Suppressor macrophage (primary cell): ENCODE measurements around the gene SLC26A2.
"Not testable (repeated sequence)": the region's sequence is repeated elsewhere in the genome, so short reads cannot be mapped to it uniquely, and the experiment has no call there.

Experiments
- DNase-seq, 4 experiments: peaks; one replicate each; pipeline ENCODE4 v3.0.0-alpha.2; 2020 to 2022

SLC26A2 gene

GRCh38 chr5:150006318-150006717, 45.8 kb downstream of the SLC26A2 start:
- DNase-seq, result no peak

GRCh38 chr5:150007050-150007449, 46.5 kb downstream of the SLC26A2 start:
- DNase-seq, result no peak

- DNase-seq, result peak in 2 of 4 experiments; percentile 9 to 20
Measured at GRCh38 chr5:150009671-150010387, 49.3 kb downstream of the SLC26A2 start.

GRCh38 chr5:150013931-150014330, 53.4 kb downstream of the SLC26A2 start:
- DNase-seq, result no peak

- DNase-seq, result no peak
Measured at GRCh38 chr5:150014456-150014855, 53.9 kb downstream of the SLC26A2 start.

GRCh38 chr5:150015415-150015814, 54.9 kb downstream of the SLC26A2 start:
- DNase-seq, result no peak

GRCh38 chr5:150016537-150016936, 56.0 kb downstream of the SLC26A2 start:
- no peak for DNase-seq

GRCh38 chr5:150017226-150018005, 56.9 kb downstream of the SLC26A2 start:
- DNase-seq, result no peak

- no peak for DNase-seq
Measured at GRCh38 chr5:150020249-150020648, 59.7 kb downstream of the SLC26A2 start.

GRCh38 chr5:150021491-150022157, 61.1 kb downstream of the SLC26A2 start:
- no peak for DNase-seq

- peak in 3 of 4 experiments; percentile 9 to 32 (median 26) for DNase-seq
Measured at GRCh38 chr5:150022158-150022531, 61.6 kb downstream of the SLC26A2 start.

- DNase-seq, result no peak
Measured at GRCh38 chr5:150022681-150023080, 62.1 kb downstream of the SLC26A2 start.

GRCh38 chr5:150023136-150023535, 62.6 kb downstream of the SLC26A2 start:
- DNase-seq, result peak in 2 of 4 experiments; percentile 19 to 32

GRCh38 chr5:150024346-150024984, 63.9 kb downstream of the SLC26A2 start:
- peak in 3 of 4 experiments; percentile 16 to 31 (median 20) for DNase-seq

- no peak for DNase-seq
Measured at GRCh38 chr5:150026682-150027172, 66.2 kb downstream of the SLC26A2 start.

GRCh38 chr5:150028047-150028446, 67.5 kb downstream of the SLC26A2 start:
- not testable (repeated sequence) for DNase-seq

- DNase-seq, result no peak
Measured at GRCh38 chr5:150033334-150033733, 72.8 kb downstream of the SLC26A2 start.

GRCh38 chr5:150034662-150035061, 74.1 kb downstream of the SLC26A2 start:
- no peak for DNase-seq

- DNase-seq, result peak in 3 of 4 experiments; percentile 43 to 60 (median 56)
Measured at GRCh38 chr5:150035139-150035895, 74.8 kb downstream of the SLC26A2 start.

GRCh38 chr5:150036513-150036912, 76.0 kb downstream of the SLC26A2 start:
- DNase-seq, result no peak
